Ishikawa (cell line): ENCODE measurements around the gene CCDC34.

Source experiments
- EP300 ChIP-seq: IDR thresholded peaks from 2 replicates; pipeline ENCODE4 v1.6.1; 2012; ENCODE audit warnings: borderline replicate concordance
- NFIC ChIP-seq: IDR thresholded peaks from 2 replicates; pipeline ENCODE4 v1.6.1; 2012
- RAD21 ChIP-seq: IDR thresholded peaks from 2 replicates; pipeline ENCODE4 v1.6.1; 2012; ENCODE audit warnings: low read depth
- REST ChIP-seq: IDR thresholded peaks from 2 replicates; pipeline ENCODE4 v1.6.1; 2012; ENCODE audit warnings: low read depth, mild to moderate bottlenecking
- ZBTB7A ChIP-seq: IDR thresholded peaks from 2 replicates; pipeline ENCODE4 v1.6.1; 2012; ENCODE audit warnings: low read depth

GRCh38 chr11:27349919-27350318 is 13.1 kb downstream of the CCDC34 start:
- TF ChIP-seq EP300 = no peak
- no peak for TF ChIP-seq NFIC
- TF ChIP-seq RAD21 = no peak
- no peak for TF ChIP-seq REST
- no peak for TF ChIP-seq ZBTB7A
